Measurements from ENCODE around the gene EMILIN2.
A peak's percentile ranks its signal among the peaks of the same experiment; 100 is the strongest.

Gene EMILIN2

GRCh38 chr18:2956056-2956455 lies 109.2 kb downstream of the EMILIN2 start:
- DNase-seq (ENCODE audit: low read depth), result no peak

GRCh38 chr18:2958819-2959298 lies 112.1 kb downstream of the EMILIN2 start:
- DNase-seq (ENCODE audit: low read depth), result peak; percentile 57

GRCh38 chr18:2959341-2959740 lies 112.5 kb downstream of the EMILIN2 start:
- DNase-seq (ENCODE audit: low read depth), result no peak

DNA sequence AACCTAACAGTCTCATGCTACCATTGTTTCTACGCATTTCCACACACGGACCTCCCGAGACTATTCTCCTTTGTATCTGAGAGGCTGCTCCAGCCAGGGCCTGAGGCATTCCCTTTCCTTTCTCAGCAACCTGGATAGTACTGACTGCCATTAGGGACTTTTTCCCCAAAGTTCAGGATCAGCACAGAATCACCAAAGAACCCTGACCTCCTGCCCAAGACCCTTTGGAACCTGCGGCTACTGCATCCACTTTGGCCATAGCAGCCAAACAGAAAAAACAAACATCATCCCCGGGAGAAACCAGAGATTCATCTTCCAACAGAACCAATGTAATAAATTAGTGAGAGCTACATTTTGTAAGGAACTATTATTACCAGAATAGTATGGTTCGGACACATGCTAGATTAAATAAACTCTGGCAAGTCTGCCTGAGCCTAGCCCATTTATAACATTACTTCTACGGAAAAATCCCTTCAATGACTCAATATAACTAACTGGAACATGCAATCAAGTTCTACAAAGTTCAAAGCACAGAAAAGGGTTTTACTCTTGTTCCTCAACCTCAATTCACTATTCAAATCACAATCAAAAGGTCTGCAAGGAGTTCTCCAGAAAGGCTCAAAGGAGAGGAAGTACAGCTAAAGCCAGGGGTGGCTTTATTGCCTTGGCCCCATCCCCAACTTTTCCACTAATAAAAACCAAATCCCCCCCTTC lies 114.3 kb downstream of the EMILIN2 start:
- no peak for DNase-seq (ENCODE audit: low read depth)

DNA sequence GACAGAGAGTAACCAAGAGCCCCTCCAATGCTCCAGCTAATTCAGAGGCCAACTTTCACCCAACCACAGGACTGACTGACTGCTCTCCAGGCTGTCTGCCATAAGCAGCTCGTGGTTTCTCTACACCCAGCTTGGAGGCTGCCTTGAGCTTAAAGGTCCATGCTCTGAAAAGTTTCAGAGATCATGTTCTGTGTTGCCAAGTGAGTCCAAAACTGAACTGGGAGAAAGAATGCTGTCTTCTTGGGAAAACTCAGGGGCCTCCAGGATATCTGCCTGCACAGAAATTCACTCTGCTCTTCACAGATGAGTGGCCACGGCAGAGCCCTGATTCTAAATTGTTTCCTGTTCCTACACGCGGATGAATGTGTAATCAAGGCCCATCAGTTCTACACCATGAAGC lies 115.0 kb downstream of the EMILIN2 start:
- no peak for DNase-seq (ENCODE audit: low read depth)

GRCh38 chr18:2963048-2963447 lies 116.2 kb downstream of the EMILIN2 start:
- no peak for DNase-seq (ENCODE audit: low read depth)

DNA sequence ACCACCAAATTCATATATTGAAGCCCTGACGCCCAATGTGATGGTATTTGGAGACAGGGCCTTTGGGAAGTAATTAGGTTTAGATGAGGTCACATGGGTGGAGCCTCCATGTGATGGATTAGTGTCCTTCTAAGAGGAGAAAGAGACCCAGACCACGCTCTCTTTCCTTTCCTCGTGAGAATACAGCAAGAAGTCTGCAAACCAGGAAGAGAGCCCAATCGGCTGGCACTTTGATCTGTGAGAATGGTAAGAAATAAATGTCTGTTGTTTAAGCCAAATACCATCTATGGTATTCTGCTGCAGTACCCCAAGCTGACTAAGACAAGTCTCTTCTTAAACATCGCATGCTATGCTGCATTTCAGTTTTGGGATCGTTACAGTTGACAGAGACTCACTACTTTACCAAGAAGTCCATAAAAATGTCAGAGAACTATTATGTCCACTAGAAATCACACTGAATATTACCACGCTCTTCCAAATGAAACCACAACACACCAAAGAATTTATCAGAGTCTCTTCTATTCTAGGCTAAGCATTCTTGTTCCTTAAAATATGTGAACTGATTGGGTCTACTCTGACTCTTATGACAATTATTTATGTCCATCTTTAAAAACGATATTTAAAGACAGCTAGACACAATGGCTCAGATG lies 117.7 kb downstream of the EMILIN2 start:
- DNase-seq (ENCODE audit: low read depth), result peak; percentile 58

All from GM04503 (cell line).